A673 (cell line): ENCODE results near the gene GRID2.

ENCODE experiments used
- EZH2 ChIP-seq: fragments of 200-600 bp; sonication (generic); IDR thresholded peaks from 2 replicates; pipeline ENCODE4 v1.6.1; 2017; ENCODE audit warnings: borderline replicate concordance, low read depth, mild to moderate bottlenecking, mixed read lengths, antibody characterized with exemption, low read length; ENCODE audit not compliant: poor library complexity, severe bottlenecking
- TF ChIP-seq, protein P1 (sequence below): fragments of 300-800, 200-600 bp; sonication (generic); conservative IDR thresholded peaks from 2 replicates; pipeline ENCODE4 v1.5.1; 2017; ENCODE audit warnings: low read depth, mild to moderate bottlenecking, antibody characterized with exemption, low read length, moderate library complexity, mixed read lengths

DNA sequence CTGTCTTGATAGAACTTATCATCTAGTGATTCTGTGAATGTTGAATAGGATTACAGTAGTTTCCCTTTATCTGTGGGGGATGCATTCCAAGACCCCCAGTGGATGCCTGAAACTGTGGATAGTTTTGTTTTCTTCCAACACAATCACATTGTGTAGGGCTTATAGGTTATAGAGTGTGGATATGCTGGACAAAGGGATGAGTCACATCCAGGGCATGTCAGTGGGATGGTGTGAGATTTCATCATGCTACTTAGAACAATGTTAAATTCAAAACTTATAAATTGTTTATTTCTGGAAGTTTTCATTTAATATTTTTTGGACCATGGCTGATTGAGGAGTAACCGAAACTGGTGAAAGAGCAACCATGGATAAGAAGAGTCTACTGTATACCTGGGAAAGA lies 1092.5 kb downstream of the GRID2 start:
- TF ChIP-seq, protein P1, sequence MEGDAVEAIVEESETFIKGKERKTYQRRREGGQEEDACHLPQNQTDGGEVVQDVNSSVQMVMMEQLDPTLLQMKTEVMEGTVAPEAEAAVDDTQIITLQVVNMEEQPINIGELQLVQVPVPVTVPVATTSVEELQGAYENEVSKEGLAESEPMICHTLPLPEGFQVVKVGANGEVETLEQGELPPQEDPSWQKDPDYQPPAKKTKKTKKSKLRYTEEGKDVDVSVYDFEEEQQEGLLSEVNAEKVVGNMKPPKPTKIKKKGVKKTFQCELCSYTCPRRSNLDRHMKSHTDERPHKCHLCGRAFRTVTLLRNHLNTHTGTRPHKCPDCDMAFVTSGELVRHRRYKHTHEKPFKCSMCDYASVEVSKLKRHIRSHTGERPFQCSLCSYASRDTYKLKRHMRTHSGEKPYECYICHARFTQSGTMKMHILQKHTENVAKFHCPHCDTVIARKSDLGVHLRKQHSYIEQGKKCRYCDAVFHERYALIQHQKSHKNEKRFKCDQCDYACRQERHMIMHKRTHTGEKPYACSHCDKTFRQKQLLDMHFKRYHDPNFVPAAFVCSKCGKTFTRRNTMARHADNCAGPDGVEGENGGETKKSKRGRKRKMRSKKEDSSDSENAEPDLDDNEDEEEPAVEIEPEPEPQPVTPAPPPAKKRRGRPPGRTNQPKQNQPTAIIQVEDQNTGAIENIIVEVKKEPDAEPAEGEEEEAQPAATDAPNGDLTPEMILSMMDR: no peak
- no peak for TF ChIP-seq EZH2
